PFSK-1 (cell line): ENCODE measurements around the gene ZNF792.

Experiments used
- FOXP2 ChIP-seq: optimal IDR thresholded peaks from 2 replicates; pipeline ENCODE3; 2011; ENCODE audit warnings: borderline replicate concordance, control low read depth, inconsistent platforms; ENCODE audit not compliant: insufficient read depth; ENCODE audit errors: extremely low read length, extremely low read depth
- POLR2AphosphoS5 ChIP-seq: IDR thresholded peaks from 2 replicates; pipeline ENCODE4 v1.6.1; 2012; ENCODE audit warnings: low read depth, mild to moderate bottlenecking, control low read depth, low read length, moderate library complexity
- SIN3A ChIP-seq: IDR thresholded peaks from 2 replicates; pipeline ENCODE4 v1.6.1; 2012; ENCODE audit warnings: mild to moderate bottlenecking, low read length, moderate library complexity, borderline replicate concordance; ENCODE audit not compliant: insufficient read depth
- TAF1 ChIP-seq: IDR thresholded peaks from 2 replicates; pipeline ENCODE4 v1.6.1; 2012; ENCODE audit warnings: low read length, control low read depth, borderline replicate concordance; ENCODE audit not compliant: insufficient read depth
- TF ChIP-seq, protein P1 (sequence below), 2 experiments: IDR thresholded peaks; 2 replicates each; pipeline versions ENCODE4 v1.6.1 to v1.8.0; 2011 to 2012; ENCODE audit warnings: low read depth in 2 of 2, low read length in 2 of 2, control low read depth in 1 of 2, inconsistent platforms in 1 of 2, mild to moderate bottlenecking in 1 of 2, moderate library complexity in 1 of 2; ENCODE audit not compliant: insufficient read depth in 1 of 2

ZNF792 gene

GRCh38 chr19:34994643-34995541 lies 30.9 kb upstream of the ZNF792 start:
- TF ChIP-seq, protein P1, sequence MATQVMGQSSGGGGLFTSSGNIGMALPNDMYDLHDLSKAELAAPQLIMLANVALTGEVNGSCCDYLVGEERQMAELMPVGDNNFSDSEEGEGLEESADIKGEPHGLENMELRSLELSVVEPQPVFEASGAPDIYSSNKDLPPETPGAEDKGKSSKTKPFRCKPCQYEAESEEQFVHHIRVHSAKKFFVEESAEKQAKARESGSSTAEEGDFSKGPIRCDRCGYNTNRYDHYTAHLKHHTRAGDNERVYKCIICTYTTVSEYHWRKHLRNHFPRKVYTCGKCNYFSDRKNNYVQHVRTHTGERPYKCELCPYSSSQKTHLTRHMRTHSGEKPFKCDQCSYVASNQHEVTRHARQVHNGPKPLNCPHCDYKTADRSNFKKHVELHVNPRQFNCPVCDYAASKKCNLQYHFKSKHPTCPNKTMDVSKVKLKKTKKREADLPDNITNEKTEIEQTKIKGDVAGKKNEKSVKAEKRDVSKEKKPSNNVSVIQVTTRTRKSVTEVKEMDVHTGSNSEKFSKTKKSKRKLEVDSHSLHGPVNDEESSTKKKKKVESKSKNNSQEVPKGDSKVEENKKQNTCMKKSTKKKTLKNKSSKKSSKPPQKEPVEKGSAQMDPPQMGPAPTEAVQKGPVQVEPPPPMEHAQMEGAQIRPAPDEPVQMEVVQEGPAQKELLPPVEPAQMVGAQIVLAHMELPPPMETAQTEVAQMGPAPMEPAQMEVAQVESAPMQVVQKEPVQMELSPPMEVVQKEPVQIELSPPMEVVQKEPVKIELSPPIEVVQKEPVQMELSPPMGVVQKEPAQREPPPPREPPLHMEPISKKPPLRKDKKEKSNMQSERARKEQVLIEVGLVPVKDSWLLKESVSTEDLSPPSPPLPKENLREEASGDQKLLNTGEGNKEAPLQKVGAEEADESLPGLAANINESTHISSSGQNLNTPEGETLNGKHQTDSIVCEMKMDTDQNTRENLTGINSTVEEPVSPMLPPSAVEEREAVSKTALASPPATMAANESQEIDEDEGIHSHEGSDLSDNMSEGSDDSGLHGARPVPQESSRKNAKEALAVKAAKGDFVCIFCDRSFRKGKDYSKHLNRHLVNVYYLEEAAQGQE (IDR thresholded peaks at IDR 0.05; ENCODE audit: insufficient read depth in 1 of 2, low read depth in 2 of 2, low read length in 2 of 2) = no peak
- TF ChIP-seq SIN3A = no peak
- no peak for TF ChIP-seq FOXP2
- no peak for TF ChIP-seq TAF1
- no peak for TF ChIP-seq POLR2AphosphoS5

- no peak for TF ChIP-seq FOXP2
- no peak for TF ChIP-seq POLR2AphosphoS5
- TF ChIP-seq, protein P1 (IDR thresholded peaks at IDR 0.05; ENCODE audit: insufficient read depth in 1 of 2, low read depth in 2 of 2, low read length in 2 of 2) = no peak
Measured at GRCh38 chr19:34994286-34994642, 30.2 kb upstream of the ZNF792 start.

DNA sequence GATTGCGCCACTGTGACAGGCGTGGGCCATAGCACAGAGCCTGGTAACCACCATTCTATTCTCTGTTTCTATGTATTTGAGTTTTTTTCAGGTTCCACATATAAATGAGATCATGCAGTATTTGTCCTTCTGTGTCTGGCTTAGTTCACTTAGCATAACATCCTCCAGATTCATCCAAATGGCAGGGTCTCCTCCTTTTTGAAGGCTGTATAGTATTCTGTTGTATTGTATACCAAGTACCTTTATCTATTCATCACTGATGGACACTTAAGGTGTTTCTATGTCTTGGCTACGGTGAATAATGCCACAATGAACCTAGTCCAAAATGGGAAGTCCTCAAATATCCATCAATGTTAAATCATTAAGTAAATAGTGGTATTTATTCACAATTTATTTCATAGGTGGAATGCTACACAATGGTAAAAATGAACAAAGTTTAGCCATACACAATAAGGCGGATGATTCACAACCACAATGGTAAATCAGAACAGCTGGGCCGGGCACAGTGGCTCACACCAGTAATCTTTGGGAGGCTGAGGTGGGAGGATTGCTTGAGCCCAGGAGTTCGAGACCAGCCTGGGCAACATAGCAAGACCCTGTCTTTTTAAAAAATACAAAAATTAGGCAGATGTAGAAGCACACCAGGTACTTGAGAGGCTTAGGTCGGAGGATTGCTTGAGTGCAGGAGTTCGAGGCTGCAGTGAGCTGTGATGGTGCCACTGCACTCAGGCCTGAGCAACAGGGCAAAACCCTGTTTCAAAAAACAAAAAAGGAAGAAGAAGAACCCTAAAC lies 27.7 kb upstream of the ZNF792 start:
- TF ChIP-seq, protein P1 (IDR thresholded peaks at IDR 0.05; ENCODE audit: insufficient read depth in 1 of 2, low read depth in 2 of 2, low read length in 2 of 2) = no peak
- TF ChIP-seq POLR2AphosphoS5 = no peak
- TF ChIP-seq FOXP2 = no peak
- TF ChIP-seq SIN3A = no peak
- no peak for TF ChIP-seq TAF1

- no peak for TF ChIP-seq POLR2AphosphoS5
- TF ChIP-seq TAF1 = no peak
- no peak for TF ChIP-seq FOXP2
- TF ChIP-seq, protein P1 (IDR thresholded peaks at IDR 0.05; ENCODE audit: insufficient read depth in 1 of 2, low read depth in 2 of 2, low read length in 2 of 2) = no peak
- TF ChIP-seq SIN3A = no peak
Measured at GRCh38 chr19:34990578-34991192, 26.7 kb upstream of the ZNF792 start.
